Nephron progenitor cell (in vitro differentiated cells): ENCODE results near the gene ABI2.

Source experiments
- DNase-seq: peaks from one replicate; pipeline ENCODE4 v3.0.0; 2021
- H3K27ac Mint-ChIP-seq: 2 replicates; pipeline ENCODE4 v1.8.0; 2021; ENCODE audit warnings: mild to moderate bottlenecking, moderate library complexity, mixed read lengths
- H3K27me3 Mint-ChIP-seq: 2 replicates; pipeline ENCODE4 v1.8.0; 2021; ENCODE audit warnings: mild to moderate bottlenecking, low read depth, mixed read lengths; ENCODE audit not compliant: poor library complexity
- H3K36me3 Mint-ChIP-seq: 2 replicates; pipeline ENCODE4 v1.8.0; 2021; ENCODE audit warnings: low read depth, mixed read lengths
- H3K4me1 Mint-ChIP-seq: 2 replicates; pipeline ENCODE4 v1.8.0; 2021; ENCODE audit warnings: mixed read lengths
- H3K4me3 Mint-ChIP-seq: 2 replicates; pipeline ENCODE4 v1.8.0; 2021; ENCODE audit warnings: mild to moderate bottlenecking, moderate library complexity, mixed read lengths
- H3K9me3 Mint-ChIP-seq: 2 replicates; pipeline ENCODE4 v1.8.0; 2021; ENCODE audit warnings: mild to moderate bottlenecking, moderate library complexity, mixed read lengths
- TF ChIP-seq, protein P1 (sequence below): fragments of 200-600 bp; sonication (generic); IDR thresholded peaks from 2 replicates; pipeline ENCODE4 v1.5.0; 2021; ENCODE audit warnings: antibody characterized with exemption

The ABI2 gene

DNA sequence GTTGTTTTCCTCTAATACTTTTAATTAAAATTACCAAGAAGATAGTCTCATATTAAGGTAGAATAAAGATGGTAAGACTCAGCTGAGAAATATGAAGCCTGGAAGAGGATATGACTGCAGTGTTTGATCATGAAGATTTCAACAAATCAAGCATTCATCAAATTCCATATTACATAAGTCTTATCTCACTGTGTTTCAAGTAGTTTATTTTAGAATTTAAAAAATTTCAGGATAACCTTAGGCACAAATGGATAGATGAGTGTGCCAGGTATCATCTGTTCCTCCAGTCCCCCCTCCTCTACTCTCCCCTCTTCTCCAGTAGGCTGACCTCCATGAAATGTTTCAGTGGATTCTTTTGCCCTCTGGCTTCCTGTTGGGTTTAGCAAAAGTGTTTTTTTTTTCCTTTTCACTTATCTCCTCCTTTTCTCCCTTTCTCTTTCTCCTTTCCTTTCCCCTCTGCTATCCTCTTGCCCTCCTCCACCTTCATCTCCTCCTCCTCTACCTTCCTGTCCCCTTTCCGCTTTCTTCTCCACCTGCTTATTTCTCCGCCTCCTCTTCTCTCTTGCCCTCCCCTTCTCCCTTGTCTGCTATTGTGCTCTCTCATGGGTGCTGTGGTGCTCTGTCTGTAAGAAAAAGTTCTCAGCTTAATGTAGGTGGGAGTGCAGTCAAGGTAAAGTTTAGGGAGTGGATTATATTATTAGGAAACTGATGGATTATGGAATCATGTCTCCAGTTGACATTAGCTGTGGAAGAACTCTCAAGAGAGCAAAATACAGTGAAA lies 72.8 kb downstream of the ABI2 start:
- Mint-ChIP-seq H3K9me3 (peaks cover 6% of the 10 kb centered on the region), H3K27me3 (no peaks in the 10 kb centered on the region), H3K27ac (no peak overlapping the region), H3K36me3 (peaks cover 81% of the 10 kb centered on the region), H3K4me3 (no peak overlapping the region), H3K4me1 (no peaks in the 10 kb centered on the region)
- no peak for DNase-seq
- TF ChIP-seq, protein P1, sequence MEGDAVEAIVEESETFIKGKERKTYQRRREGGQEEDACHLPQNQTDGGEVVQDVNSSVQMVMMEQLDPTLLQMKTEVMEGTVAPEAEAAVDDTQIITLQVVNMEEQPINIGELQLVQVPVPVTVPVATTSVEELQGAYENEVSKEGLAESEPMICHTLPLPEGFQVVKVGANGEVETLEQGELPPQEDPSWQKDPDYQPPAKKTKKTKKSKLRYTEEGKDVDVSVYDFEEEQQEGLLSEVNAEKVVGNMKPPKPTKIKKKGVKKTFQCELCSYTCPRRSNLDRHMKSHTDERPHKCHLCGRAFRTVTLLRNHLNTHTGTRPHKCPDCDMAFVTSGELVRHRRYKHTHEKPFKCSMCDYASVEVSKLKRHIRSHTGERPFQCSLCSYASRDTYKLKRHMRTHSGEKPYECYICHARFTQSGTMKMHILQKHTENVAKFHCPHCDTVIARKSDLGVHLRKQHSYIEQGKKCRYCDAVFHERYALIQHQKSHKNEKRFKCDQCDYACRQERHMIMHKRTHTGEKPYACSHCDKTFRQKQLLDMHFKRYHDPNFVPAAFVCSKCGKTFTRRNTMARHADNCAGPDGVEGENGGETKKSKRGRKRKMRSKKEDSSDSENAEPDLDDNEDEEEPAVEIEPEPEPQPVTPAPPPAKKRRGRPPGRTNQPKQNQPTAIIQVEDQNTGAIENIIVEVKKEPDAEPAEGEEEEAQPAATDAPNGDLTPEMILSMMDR: no peak

DNA sequence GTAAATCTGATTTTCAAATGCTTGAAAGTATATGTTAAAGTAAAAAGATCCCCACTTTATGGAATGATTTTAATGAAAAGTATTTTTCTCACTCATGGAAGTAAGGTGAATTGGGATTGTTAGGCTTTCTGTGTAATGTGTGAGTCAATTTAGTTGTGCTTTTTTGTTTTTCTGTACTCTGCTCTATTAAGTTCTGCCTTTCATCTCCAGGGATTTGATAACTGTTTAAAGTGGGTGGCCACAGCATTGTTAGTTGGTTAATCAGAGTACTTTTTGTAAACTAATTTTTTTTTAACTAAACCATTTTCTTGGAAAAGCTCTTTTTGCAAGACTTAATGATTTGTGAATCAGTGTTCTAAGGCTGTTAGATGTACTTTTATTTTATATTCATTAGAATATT lies 76.8 kb downstream of the ABI2 start:
- no peak for DNase-seq
- H3K4me3 Mint-ChIP-seq: no peak overlapping the region
- H3K9me3 Mint-ChIP-seq: no peaks in the 10 kb centered on the region
- H3K27ac Mint-ChIP-seq: no peak overlapping the region
- no peaks in the 10 kb centered on the region for H3K27me3 Mint-ChIP-seq
- H3K36me3 Mint-ChIP-seq: peaks cover 82% of the 10 kb centered on the region
- TF ChIP-seq, protein P1: no peak
- H3K4me1 Mint-ChIP-seq: no peaks in the 10 kb centered on the region

DNA sequence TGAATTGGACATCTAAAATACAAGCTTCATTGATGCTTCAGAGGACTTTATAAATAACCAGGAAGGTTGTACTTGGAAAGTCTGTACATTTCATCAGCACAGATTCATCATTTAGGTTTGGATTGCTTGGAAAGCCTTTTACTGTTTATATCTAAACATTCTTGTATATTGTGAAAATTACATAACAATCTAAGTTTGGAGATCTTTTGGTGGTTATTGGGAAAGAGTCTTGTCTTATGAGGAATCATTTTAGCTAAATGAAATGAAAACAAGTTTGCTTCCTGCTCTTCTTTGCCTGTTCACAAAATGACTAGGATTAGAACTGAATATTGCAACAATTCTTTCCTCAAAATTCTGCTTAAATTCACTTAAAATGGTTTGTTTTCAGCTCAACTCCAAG lies 79.3 kb downstream of the ABI2 start:
- Mint-ChIP-seq H3K4me3 (no peak overlapping the region), H3K4me1 (no peaks in the 10 kb centered on the region), H3K9me3 (no peaks in the 10 kb centered on the region), H3K36me3 (peaks cover 85% of the 10 kb centered on the region), H3K27ac (peak overlapping the region; percentile 47), H3K27me3 (no peaks in the 10 kb centered on the region)
- TF ChIP-seq, protein P1: no peak
- DNase-seq: no peak

DNA sequence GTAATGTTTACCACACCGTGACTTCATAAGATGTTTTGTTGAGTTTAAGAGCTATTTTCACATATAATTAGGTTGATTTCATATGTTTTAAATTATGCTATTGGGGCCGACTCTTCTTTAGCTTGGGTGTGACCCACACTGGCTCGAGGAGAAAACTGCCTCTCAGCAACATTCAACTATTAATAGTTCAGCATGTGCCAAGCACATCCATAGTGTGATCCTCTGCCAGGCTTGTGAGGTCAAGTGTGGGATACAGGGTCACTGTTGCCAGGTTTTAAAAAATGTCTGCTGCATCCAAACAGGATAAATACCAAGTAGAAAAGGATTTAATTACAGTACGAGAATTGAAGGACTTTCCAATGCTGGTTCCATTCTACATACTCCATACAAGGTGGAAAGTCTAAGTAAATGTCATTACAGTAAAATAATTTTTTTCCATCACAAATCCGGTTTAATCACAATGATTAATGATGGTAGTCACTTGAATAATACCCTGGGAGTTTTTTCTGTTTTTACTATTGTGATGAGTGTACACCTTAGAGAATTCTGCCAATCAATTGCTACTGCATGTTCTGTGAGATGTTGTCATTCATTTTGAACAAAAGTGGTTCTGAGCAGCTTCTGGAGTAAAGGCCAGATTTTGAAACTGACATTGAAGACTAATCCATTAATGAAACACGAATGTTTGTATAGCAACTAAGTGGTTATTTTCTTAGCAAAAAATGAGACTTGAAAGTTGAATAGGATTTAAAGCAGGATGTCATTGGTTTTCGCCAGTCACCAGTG lies 84.5 kb downstream of the ABI2 start:
- peaks cover 86% of the 10 kb centered on the region for H3K36me3 Mint-ChIP-seq
- H3K9me3 Mint-ChIP-seq: no peaks in the 10 kb centered on the region
- TF ChIP-seq, protein P1: no peak
- peaks cover 2% of the 10 kb centered on the region for H3K27me3 Mint-ChIP-seq
- H3K4me3 Mint-ChIP-seq: no peak overlapping the region
- H3K27ac Mint-ChIP-seq: peak overlapping the region; percentile 74
- H3K4me1 Mint-ChIP-seq: no peaks in the 10 kb centered on the region
- no peak for DNase-seq

DNA sequence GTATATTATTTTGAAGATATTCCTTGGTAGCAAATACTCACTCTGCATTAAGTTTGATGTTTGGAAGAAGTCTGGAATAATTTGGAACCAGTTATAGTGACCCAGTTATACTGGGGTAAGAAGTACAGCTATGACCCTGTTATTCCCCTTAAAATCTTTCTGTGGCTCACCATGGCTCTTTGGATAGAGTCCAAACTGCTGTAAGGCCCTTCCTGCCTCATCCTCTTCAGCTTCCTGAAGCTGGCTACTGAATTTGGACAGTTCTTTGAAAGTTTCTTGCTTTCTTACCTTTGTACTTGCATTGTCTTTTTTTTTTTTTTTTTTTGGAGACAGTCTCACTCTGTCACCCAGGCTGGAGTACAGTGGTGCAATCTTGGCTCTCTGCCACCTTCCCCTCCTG lies 85.6 kb downstream of the ABI2 start:
- no peak for DNase-seq
- H3K27me3 Mint-ChIP-seq: peaks cover 2% of the 10 kb centered on the region
- H3K4me1 Mint-ChIP-seq: no peaks in the 10 kb centered on the region
- TF ChIP-seq, protein P1: no peak
- no peak overlapping the region for H3K4me3 Mint-ChIP-seq
- H3K9me3 Mint-ChIP-seq: no peaks in the 10 kb centered on the region
- no peak overlapping the region for H3K27ac Mint-ChIP-seq
- peaks cover 90% of the 10 kb centered on the region for H3K36me3 Mint-ChIP-seq
